ENCODE results near the gene MAP3K4.
"Not testable (repeated sequence)": the region's sequence is repeated elsewhere in the genome, so short reads cannot be mapped to it uniquely, and the experiment has no call there.

MAP3K4 gene

DNA sequence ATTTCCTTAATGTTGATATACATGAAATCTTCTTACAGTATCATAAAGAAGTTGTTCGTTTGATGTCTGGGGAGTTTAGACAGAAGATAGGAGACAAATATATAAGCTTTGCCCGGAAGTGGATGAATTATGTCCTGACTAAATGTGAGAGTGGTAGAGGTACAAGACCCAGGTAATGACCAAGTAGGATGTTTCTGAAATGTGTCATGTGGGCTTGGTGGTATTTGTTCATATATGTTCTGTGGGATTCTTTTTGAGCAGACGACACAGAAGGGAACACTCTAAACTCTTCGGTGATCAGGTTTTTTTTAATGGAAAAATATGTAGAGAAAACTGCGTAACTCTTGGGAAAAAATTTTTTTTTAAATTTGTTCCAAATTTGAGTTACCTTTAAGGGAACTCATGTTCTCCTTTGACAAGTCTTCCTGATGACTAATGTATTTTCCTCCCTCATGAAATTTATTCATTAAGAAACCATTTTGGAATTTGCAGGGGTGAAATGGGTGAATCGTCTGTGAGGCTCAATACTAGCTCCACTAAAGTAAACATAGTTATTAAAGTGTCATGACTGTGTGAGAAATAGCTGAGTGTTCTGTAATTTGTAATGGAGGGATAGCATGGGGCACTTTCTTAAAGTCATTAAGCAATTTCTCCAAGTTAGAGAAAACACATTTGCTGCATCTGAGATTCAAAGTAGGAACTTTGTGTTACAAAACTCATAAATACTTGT is 100.6 kb downstream of the MAP3K4 start:
- DNase-seq = no peak

GRCh38 chr6:161094955-161095354 is 103.4 kb downstream of the MAP3K4 start:
- DNase-seq = no peak

GRCh38 chr6:161095916-161096315 is 104.3 kb downstream of the MAP3K4 start:
- no peak for DNase-seq

GRCh38 chr6:161100072-161100471 is 108.5 kb downstream of the MAP3K4 start:
- DNase-seq = no peak

DNA sequence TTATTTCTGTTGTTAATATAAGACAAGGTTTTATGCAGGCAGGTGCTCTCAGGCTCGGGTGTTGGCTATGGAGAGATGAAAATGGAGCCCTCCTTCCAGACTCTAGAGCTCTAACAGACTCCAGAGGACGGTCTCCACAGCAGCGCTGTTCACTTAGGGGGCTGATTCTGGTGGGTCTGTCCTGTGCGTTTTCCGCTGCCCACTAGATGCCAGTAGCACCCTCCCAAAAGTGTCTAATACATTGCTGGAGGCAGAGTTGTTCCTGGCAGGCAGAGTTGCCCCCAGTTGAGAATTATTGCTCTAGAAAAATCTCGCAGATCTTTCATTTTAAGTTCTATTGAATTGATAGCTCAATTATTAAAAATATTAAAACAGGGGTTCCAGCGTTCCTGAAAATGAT is 109.9 kb downstream of the MAP3K4 start:
- DNase-seq = no peak

- no peak for DNase-seq
These were observed 111.9 kb downstream of the MAP3K4 start for GRCh38 chr6:161103475-161103874.

- no peak for DNase-seq
These were observed 113.4 kb downstream of the MAP3K4 start for GRCh38 chr6:161104966-161105365.

- DNase-seq = no peak
These were observed 113.8 kb downstream of the MAP3K4 start for GRCh38 chr6:161105408-161105807.

GRCh38 chr6:161107779-161108730 is 116.5 kb downstream of the MAP3K4 start:
- DNase-seq = no peak

DNA sequence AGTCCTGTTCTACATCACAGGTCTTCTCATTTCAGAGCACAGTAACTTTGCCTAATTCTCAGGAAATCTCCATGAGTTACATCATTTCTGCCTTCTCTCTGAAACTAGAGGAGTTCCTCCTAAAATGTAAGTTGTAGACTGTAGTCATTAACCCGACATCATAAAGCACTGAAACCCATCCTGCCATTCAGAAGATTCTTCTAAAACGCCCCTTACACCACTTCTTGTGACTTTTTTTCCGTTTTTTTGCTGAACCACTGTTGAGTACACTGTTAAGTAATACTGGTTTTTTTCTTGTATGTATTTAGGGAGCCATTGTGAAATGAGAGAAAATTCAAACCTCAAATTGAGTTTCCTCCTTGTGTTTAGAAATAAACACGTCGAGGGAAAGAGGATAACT is 117.3 kb downstream of the MAP3K4 start:
- no peak for DNase-seq

GRCh38 chr6:161109366-161109765 is 117.8 kb downstream of the MAP3K4 start:
- no peak for DNase-seq

GRCh38 chr6:161110028-161110779 is 118.6 kb downstream of the MAP3K4 start:
- DNase-seq = no peak

GRCh38 chr6:161111261-161111660 is 119.7 kb downstream of the MAP3K4 start:
- DNase-seq = no peak

- no peak for DNase-seq
These were observed 123.9 kb downstream of the MAP3K4 start for GRCh38 chr6:161115468-161115867.

GRCh38 chr6:161116554-161116953 is 125.0 kb downstream of the MAP3K4 start:
- DNase-seq = no peak

GRCh38 chr6:161117308-161117707 is 125.7 kb downstream of the MAP3K4 start:
- DNase-seq = no peak

- no peak for DNase-seq
These were observed 126.4 kb downstream of the MAP3K4 start for GRCh38 chr6:161117942-161118341.

DNA sequence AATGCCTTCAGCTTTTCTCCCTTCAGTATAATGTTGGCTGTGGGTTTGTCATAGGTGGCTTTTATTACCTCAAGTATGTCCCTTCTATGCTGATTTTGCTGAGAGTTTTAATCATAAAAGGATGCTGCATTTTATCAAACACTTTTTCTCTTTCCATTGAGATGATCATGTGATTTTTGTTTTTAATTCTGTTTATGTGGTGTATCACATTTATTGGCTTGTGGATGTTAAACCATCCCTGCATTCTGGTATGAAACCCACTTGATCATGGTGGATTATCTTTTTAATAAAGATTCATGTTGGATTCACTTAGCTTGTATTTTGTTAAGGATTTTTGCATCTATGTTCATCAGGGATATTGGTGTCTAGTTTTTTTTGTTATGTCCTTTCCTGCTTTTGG is 131.8 kb downstream of the MAP3K4 start:
- DNase-seq = not testable (repeated sequence)

- DNase-seq = no peak
These were observed 134.0 kb downstream of the MAP3K4 start for GRCh38 chr6:161125591-161125990.

DNA sequence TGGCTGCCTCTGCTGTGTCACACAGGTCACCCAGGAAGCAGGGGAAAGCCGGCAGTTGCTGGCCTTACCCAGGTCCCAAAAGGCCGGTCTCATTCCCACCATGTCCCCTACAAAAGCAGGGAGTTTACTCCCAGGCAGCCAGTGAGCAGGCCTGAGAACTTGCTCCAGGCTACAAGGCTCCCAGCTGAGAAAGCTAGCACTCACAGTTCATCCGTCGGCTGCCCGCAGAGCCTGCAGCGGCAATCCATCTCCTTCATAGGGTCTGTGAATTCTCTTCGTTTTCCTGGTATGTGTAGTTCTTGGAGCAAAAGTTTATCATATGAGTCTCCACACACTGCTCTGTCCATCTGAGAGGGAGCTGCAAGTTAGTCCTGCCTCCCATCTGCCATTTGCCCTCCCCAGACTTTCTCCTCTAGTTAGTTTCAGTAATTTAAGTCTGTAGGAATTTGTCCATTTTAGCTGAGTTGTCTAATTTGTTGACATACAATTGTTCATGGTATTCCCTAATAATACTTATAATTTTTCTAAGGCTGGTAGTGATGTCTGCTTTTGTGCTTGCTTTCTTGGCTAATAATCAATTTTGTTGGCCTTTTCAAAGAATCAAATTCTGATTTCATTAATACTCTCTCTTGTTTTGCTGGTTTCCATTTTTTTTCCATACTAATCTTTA is 135.6 kb downstream of the MAP3K4 start:
- DNase-seq = no peak

- DNase-seq = no peak
These were observed 136.7 kb downstream of the MAP3K4 start for GRCh38 chr6:161128230-161128629.

GRCh38 chr6:161128680-161129196 is 137.2 kb downstream of the MAP3K4 start:
- DNase-seq = no peak

DNA sequence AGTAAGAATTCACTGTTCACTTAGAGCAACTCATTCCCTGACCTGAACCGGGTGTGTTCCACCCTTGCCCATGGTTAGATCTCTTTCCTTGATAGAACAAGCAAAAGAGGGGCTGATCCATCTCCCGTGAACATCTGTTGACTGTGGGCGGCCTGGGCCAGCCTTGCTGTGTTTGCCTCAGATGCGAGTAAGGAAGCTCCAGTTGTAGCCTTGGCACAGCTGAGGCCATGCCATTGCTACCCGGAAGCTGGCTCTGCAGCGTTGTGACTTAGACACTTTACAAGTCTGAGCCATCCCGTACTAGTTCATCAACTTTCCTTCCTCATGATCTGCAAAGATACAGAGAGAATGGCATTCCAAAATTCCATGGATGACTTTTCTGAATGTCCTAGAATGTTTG is 139.0 kb downstream of the MAP3K4 start:
- DNase-seq = no peak

Measured in NCI-H1417 treated with DMSO at 0.1 percent for 48 hours (cell line).